ENCODE measurements around the gene TRIM9. TPM values are rescaled to one million over a fixed set of nuclear protein-coding genes. Genes with fewer than 3 reads are reported as not detected.
A peak's percentile ranks its signal among the peaks of the same experiment; 100 is the strongest.

TRIM9 gene
- total RNA-seq, 1 donor, result 0.42 TPM

DNA sequence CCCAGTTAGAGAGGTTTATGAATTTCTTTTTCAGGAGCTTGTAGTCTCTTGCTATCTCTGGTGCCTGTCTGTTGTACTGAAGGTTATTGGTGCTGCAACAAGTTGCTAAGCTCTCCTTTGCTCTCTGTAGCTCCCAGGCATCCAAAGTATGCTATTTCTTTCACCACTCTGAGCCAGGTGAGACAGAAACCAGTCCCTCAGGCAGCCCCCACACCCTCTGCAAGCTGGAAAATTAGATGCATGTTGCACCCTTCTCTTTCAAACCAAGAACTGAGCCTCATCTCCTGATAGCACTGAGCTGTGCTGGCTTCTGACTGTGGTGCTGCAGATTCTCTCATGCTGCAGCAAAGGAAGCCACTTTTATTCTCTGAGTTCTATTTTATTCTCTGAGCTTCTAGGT is 9.6 kb upstream of the TRIM9 start:
- H3K4me1 ChIP-seq (ENCODE audit: insufficient read depth, low read length), result peaks cover 9% of the 10 kb centered on the region
- peaks cover 9% of the 10 kb centered on the region for H3K27me3 ChIP-seq (ENCODE audit: insufficient read depth, low read length)
- H3K9me3 ChIP-seq (ENCODE audit: low read depth, low read length), result no peaks in the 10 kb centered on the region
- no peak overlapping the region for H3K4me3 ChIP-seq (ENCODE audit: low read length)

DNA sequence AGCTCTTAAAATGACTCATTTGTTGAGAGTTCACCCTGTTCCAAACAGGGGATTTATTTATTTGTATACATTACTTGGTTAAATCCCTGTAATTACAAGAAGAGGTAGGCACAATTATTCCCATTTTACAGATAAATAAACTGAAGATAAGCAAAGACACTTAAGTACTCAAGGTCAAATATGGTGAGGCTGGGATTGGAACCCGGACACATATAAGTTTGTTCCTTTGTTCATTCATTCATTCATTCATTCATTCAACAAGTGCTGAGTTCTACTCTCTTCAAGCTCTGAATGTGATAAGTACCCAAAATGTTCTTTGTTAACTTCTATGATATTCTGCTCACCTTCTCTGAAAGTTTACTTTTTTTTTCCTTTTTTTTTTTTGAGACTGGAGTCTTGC is 2.4 kb upstream of the TRIM9 start:
- Histone ChIP-seq H3K4me1 (ENCODE audit: insufficient read depth, low read length) (peaks cover 26% of the 10 kb centered on the region), H3K9me3 (ENCODE audit: low read depth, low read length) (no peaks in the 10 kb centered on the region), H3K4me3 (ENCODE audit: low read length) (no peak overlapping the region), H3K27me3 (ENCODE audit: insufficient read depth, low read length) (peaks cover 48% of the 10 kb centered on the region)

DNA sequence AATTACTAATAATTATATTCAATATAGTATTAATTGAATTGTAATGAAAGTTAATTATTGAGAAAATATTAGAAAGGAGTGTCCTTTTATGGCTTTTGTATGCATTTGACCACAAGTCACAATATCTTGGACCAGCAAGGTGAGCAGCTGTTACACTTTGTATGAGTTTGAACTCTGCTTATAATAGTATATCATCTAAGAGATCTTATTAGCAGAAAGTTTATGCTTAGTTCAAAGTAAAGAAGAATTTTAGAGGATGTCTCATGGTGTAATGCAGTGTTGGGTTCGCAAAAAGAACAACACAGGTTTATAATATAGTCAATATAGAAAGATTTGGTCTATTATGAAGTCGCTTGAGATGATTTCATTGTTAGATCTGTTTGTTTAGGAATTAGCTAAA is 2.0 kb upstream of the TRIM9 start:
- Histone ChIP-seq H3K4me1 (ENCODE audit: insufficient read depth, low read length) (peaks cover 26% of the 10 kb centered on the region), H3K4me3 (ENCODE audit: low read length) (no peak overlapping the region), H3K9me3 (ENCODE audit: low read depth, low read length) (no peaks in the 10 kb centered on the region), H3K27me3 (ENCODE audit: insufficient read depth, low read length) (peaks cover 48% of the 10 kb centered on the region)

DNA sequence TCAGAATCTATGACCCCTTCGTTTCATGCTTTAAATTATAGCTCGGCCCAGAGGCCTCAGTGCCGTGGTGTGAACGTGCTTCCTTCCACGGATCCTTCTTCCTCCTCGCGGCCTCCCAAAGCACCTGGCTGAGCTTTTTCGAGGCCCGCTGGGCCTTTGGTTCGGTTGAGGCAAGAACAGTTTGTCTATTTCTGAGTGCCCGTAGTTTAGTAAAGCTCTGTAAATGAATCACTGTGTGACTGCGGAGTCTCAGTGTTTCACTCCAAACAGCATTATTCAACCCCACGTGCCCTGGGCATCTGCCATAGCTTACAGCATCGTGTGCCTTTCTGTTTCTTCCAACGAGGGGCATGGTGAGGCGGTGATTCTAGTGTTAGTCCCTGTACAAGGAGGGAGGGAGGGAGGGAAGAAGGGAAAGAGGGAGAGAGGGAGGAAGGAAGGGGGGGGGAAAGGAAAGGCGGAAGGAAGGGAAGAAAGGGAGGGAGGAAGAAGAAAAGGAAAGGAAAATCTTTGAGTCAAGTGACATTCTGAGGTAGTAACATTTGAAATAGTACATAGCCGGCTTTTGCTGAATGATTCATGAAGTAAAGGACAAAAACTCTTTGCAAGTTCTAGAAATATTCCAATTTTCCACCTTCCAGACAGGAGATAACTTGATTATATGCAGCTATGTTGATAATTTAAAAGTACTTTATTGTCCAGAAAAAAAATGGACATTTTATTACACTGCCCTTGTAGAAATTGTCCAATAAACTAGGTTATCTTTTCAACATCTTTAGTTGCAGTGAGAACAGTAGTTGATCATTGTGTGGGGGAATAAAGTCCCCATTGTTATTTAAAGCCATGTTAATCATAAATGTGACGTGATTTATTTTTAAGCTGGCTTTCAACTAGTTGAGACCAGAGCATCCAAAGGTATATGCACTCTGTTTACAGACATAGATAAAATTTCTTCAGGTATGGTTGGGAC is 1.2 kb upstream of the TRIM9 start:
- H3K9me3 ChIP-seq (ENCODE audit: low read depth, low read length), result no peaks in the 10 kb centered on the region
- H3K27me3 ChIP-seq (ENCODE audit: insufficient read depth, low read length), result peaks cover 48% of the 10 kb centered on the region
- H3K4me1 ChIP-seq (ENCODE audit: insufficient read depth, low read length), result peaks cover 26% of the 10 kb centered on the region
- H3K4me3 ChIP-seq (ENCODE audit: low read length), result peak overlapping the region; percentile 47

DNA sequence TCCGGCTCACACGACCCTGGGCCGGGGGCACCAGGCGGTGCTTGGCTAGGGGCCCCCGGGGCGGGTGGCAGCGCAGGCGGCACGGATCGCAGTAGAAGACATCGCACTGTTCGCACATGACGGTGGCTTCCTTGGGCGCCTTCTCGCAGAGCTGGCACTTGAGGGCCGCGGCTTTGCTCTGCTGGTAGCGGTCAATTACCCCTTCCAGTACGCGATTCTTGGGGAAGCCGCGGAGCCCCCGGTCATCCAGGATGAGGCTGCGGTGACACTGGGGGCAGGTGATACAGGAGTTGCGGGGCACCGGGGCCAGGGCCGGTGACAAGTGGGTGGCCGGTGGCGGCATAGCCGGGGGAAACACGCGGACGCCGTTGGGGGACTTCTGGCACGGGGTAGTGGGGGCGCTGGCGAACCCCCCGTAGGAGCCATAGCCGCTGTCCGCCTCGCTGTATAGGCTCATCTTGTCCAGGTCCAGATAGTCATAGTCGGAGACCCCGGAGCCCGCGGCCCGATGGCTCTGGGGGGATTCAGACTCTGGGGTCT is 553 bp downstream of the TRIM9 start:
- H3K9me3 ChIP-seq (ENCODE audit: low read depth, low read length), result no peaks in the 10 kb centered on the region
- peaks cover 26% of the 10 kb centered on the region for H3K4me1 ChIP-seq (ENCODE audit: insufficient read depth, low read length)
- peak overlapping the region; percentile 47 for H3K4me3 ChIP-seq (ENCODE audit: low read length)
- H3K27me3 ChIP-seq (ENCODE audit: insufficient read depth, low read length), result peaks cover 44% of the 10 kb centered on the region

DNA sequence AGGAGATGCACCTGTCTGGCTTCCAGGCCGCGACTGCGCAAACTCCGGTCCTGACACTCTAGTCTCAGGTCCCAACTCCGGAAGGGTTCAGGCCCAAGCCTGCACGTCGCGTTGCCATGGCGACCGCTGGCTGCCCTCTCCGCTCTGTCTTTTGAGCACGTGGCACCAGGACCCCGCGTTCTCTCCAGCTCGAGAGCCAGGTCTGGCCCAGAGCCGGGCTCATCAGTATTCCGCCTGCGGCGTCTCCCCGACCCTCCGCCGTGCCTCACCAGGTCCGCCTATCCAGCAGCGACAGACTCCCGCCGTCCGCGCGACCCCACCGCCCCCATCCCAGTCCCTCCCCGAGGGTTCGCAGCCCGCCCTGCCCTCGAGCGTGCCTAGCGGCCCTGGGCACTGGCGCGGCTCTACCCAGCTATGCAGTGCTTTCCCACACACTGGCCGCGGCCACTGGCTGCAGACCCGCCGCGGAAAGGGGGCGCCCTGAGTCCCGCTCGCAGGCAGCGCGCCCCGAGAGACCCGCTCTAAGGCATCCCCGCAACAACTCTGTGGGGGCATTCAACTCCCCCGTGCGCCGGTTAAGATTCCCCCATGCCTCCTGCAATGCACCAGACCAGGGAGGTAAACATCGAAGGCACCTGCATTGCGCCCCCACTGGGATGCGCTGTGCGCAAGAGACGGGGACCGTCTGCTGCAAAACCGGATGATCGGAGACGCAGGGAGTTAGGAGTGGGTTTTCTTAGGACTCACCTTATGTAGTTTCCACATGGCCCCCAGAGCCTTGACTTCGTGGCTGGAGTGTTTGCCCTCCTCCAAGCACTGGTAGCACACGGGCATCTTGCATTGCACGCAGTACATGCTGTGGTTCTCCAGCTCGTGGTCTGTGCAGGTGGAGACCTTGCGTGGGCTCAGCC is 1.3 kb downstream of the TRIM9 start:
- Histone ChIP-seq H3K9me3 (ENCODE audit: low read depth, low read length) (no peaks in the 10 kb centered on the region), H3K4me1 (ENCODE audit: insufficient read depth, low read length) (peaks cover 26% of the 10 kb centered on the region), H3K4me3 (ENCODE audit: low read length) (peak overlapping the region; percentile 47), H3K27me3 (ENCODE audit: insufficient read depth, low read length) (peaks cover 44% of the 10 kb centered on the region)

DNA sequence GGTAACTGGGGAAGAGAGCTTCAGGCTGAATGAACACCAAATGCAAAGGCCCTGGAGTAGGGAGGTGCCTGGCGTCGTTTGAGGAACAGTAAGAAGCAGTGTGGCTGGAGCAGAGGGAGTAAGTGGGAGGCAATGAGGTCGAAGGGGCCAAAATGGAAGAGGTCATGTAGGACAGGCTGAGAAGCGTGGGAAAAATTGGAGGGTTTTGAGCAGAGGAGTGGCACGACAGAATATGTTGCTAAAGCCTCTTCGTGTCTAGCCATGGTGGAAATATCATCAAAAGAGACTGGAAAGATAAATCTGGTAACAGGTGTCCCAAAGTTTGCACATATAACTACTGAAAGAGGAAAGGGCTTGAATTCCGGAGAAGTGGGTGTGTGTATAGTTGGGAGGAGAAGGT is 1.9 kb downstream of the TRIM9 start:
- no peaks in the 10 kb centered on the region for H3K9me3 ChIP-seq (ENCODE audit: low read depth, low read length)
- H3K4me3 ChIP-seq (ENCODE audit: low read length), result no peak overlapping the region
- peaks cover 26% of the 10 kb centered on the region for H3K4me1 ChIP-seq (ENCODE audit: insufficient read depth, low read length)
- H3K27me3 ChIP-seq (ENCODE audit: insufficient read depth, low read length), result peaks cover 43% of the 10 kb centered on the region

DNA sequence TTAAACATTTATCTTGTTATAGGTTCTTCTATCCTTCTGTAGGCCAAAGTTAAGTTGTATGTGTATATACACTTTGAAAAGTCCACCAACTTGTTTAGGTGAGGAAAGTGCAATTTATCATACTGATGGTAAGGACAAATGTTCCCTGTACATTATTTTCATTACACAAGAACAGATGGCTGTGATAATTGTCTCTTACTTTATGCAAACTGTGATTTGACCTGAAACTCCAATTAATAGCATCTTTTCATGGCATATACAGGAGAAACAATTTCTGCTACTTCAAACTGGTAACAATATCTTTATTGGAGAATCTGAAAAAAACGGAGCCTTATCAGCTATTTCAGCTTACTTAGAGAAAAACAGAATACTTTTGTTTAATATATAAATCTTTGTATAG is 5.6 kb downstream of the TRIM9 start:
- Histone ChIP-seq H3K9me3 (ENCODE audit: low read depth, low read length) (no peaks in the 10 kb centered on the region), H3K4me1 (ENCODE audit: insufficient read depth, low read length) (peaks cover 11% of the 10 kb centered on the region), H3K27me3 (ENCODE audit: insufficient read depth, low read length) (peaks cover 20% of the 10 kb centered on the region), H3K4me3 (ENCODE audit: low read length) (no peak overlapping the region)

DNA sequence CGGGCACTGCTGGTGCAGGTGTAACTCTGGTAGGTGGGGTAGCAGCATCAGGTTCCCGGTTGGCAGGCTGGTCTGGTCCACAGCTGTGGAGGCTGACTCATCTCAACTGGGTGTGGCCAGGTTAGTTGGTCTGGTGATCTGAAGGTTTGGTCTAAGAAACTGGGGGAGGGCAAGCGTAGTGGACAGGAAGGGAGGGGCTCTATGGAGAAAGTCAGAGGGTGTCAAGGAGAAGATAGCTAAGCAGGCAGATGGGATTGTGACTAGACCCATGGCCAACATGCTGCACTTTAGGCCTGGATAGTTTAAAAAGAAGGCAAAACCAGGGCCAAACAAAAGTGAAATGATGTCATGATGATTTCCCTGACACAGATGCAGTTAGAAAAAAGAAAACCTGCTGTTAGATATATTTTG is 7.9 kb downstream of the TRIM9 start:
- H3K9me3 ChIP-seq (ENCODE audit: low read depth, low read length), result no peaks in the 10 kb centered on the region
- H3K4me3 ChIP-seq (ENCODE audit: low read length), result no peak overlapping the region
- no peaks in the 10 kb centered on the region for H3K27me3 ChIP-seq (ENCODE audit: insufficient read depth, low read length)
- no peaks in the 10 kb centered on the region for H3K4me1 ChIP-seq (ENCODE audit: insufficient read depth, low read length)

DNA sequence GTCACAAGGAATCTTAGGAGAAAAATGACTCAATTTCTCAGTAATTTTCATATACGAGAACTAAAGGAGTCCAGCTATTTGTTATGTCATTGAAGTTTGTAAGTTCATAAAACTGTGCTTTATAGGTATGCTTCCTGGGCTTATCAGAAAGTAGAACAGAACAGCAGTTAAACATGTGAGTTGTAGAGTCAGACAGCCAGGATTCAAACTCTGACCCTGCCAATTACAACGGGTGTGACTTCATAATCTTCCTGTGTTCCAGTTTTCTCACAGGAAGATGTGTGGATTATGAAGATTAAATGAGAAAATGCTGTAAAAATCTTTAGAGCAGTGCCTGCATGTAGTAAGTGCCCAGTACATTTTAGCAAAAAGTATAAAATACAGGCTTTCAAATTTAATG is 8.9 kb downstream of the TRIM9 start:
- Histone ChIP-seq H3K4me1 (ENCODE audit: insufficient read depth, low read length) (no peaks in the 10 kb centered on the region), H3K4me3 (ENCODE audit: low read length) (no peak overlapping the region), H3K9me3 (ENCODE audit: low read depth, low read length) (no peaks in the 10 kb centered on the region), H3K27me3 (ENCODE audit: insufficient read depth, low read length) (no peaks in the 10 kb centered on the region)

DNA sequence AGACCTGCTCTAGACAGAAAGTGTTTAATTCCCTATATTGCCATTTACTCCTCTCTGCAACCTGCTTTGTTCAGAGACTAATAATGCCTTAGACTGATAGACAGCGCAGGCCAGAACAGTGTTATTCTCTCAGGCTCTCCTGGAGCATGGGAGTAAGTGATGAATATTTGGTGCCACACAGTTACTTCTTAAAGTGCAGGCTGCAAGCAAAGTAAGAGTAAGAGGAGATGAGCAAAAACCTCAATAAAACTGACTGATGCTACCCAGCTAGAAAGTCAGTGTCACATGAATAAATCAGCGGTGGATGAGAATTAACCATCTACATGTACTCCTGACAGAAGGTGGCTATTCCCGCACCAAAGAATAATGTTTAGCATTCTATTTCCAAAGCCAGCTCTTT is 9.9 kb downstream of the TRIM9 start:
- Histone ChIP-seq H3K4me1 (ENCODE audit: insufficient read depth, low read length) (no peaks in the 10 kb centered on the region), H3K4me3 (ENCODE audit: low read length) (no peak overlapping the region), H3K9me3 (ENCODE audit: low read depth, low read length) (no peaks in the 10 kb centered on the region), H3K27me3 (ENCODE audit: insufficient read depth, low read length) (no peaks in the 10 kb centered on the region)

DNA sequence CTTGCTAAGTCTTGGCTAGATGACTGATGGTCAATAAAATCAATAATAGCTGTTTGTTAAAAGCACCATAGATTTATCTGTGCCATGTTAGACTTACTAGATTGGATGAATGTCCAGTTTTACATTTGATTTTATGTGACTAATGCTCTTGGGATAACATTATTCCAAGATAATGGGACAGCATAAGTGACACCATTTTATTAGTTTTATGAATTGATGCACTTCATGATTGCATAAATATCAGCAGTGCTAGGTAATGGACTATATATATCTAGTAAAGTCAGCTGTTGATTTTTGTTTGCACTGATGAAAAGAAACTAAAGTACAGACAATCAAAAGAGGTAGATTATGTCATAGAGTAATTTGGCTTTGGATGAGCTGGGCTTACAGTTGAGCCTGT is 10.4 kb downstream of the TRIM9 start:
- Histone ChIP-seq H3K27me3 (ENCODE audit: insufficient read depth, low read length) (no peaks in the 10 kb centered on the region), H3K4me3 (ENCODE audit: low read length) (no peak overlapping the region), H3K4me1 (ENCODE audit: insufficient read depth, low read length) (peaks cover 3% of the 10 kb centered on the region), H3K9me3 (ENCODE audit: low read depth, low read length) (no peaks in the 10 kb centered on the region)

DNA sequence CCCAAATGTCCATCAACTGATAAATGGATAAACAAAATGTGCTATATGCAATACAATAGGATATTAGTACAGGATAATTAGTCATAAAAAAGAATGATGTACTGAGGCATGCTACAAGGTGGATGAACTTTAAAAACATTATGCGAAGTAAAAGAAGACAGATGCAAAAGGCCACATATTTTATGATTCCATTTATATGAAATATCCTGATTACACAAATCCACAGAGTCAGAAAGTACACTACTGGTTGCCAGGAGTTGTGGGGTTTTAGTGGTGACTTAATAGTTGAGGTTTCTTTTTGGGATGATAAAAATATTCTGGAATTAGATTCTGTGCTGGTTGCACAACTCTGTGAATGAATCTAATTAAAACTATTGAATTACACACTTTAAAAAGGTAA is 12.6 kb downstream of the TRIM9 start:
- Histone ChIP-seq H3K4me1 (ENCODE audit: insufficient read depth, low read length) (peaks cover 5% of the 10 kb centered on the region), H3K27me3 (ENCODE audit: insufficient read depth, low read length) (no peaks in the 10 kb centered on the region), H3K4me3 (ENCODE audit: low read length) (no peak overlapping the region), H3K9me3 (ENCODE audit: low read depth, low read length) (no peaks in the 10 kb centered on the region)

DNA sequence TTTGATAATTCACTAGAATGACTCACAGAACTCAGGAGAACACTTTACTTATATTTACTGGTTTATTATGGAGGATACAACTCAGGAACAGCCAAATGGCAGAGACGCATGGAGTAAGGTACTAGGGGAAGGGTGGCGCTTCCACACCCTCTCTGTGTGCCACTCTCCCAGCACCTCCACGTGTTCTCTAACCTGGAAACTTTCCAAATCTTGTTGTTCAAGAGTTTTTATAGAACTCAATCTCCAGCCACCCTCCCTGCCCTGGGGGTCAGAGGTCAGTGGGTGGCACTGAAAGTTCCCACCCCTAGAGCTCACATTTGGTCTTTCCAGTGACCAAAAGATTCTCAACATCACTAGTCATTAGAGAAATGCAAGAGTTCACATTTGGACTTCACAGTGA is 13.2 kb downstream of the TRIM9 start:
- Histone ChIP-seq H3K4me1 (ENCODE audit: insufficient read depth, low read length) (peaks cover 5% of the 10 kb centered on the region), H3K9me3 (ENCODE audit: low read depth, low read length) (no peaks in the 10 kb centered on the region), H3K27me3 (ENCODE audit: insufficient read depth, low read length) (no peaks in the 10 kb centered on the region), H3K4me3 (ENCODE audit: low read length) (no peak overlapping the region)

DNA sequence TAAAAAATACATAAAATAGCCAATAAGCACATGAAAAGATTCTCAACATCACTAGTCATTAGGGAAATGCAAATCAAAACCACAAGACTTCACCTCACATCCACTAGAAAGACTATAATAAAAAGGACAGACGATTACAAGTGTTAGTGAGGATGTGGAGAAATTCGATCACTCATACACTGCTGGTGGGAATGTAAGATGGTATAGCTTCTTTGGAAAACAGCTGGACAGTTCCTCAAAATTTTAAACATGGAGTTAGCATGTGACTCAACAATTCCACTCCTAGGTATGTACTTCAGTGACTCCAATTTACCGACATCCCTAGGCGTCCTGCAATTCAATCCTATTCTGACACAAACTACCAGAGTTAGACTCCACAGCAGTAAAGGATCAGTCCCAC is 13.7 kb downstream of the TRIM9 start:
- peaks cover 5% of the 10 kb centered on the region for H3K4me1 ChIP-seq (ENCODE audit: insufficient read depth, low read length)

More for the DNA sequence above, 13.7 kb downstream of the TRIM9 start:
- Histone ChIP-seq H3K9me3 (ENCODE audit: low read depth, low read length) (no peaks in the 10 kb centered on the region), H3K4me3 (ENCODE audit: low read length) (no peak overlapping the region), H3K27me3 (ENCODE audit: insufficient read depth, low read length) (no peaks in the 10 kb centered on the region)

Measured in mononuclear cell (primary cell).